SK-N-SH treated with all-trans-retinoic acid at 6 μM for 48 hours (cell line): ENCODE data around the gene SRPK2.
"Not testable (repeated sequence)": the region's sequence is repeated elsewhere in the genome, so short reads cannot be mapped to it uniquely, and the experiment has no call there.

Experiments used
- ATAC-seq: fragments of 200-7000 bp; cut with Tn5 transposase; 3 replicates; pipeline ENCODE4 v1.9.1; 2020; ENCODE audit warnings: mild to moderate bottlenecking, moderate library complexity
- ARNTL ChIP-seq: fragments of 450-650 bp; formaldehyde crosslinking; IDR thresholded peaks from 2 replicates; pipeline ENCODE4 v1.5.0; 2020; ENCODE audit warnings: low read depth, mild to moderate bottlenecking, moderate library complexity, borderline replicate concordance
- BACH2 ChIP-seq: fragments of 250-450 bp; sonication (Bioruptor Pico); IDR thresholded peaks from 2 replicates; pipeline ENCODE4 v1.9.0; 2021; ENCODE audit warnings: mild to moderate bottlenecking, borderline replicate concordance
- CREB5 ChIP-seq: fragments of 250-450 bp; sonication (Bioruptor Pico); IDR thresholded peaks from 2 replicates; pipeline ENCODE4 v1.5.1; 2020; ENCODE audit warnings: low read depth, mild to moderate bottlenecking, moderate library complexity
- CSDC2 ChIP-seq: fragments of 250-450 bp; sonication (Bioruptor Pico); IDR thresholded peaks from 2 replicates; pipeline ENCODE4 v1.5.0; 2020; ENCODE audit warnings: mild to moderate bottlenecking, moderate library complexity
- CSRNP3 ChIP-seq: fragments of 250-450 bp; sonication (Bioruptor Pico); IDR thresholded peaks from 2 replicates; pipeline ENCODE4 v1.5.1; 2021; ENCODE audit warnings: mild to moderate bottlenecking, moderate library complexity
- ESRRG ChIP-seq: fragments of 250-450 bp; sonication (Bioruptor Pico); IDR thresholded peaks from 2 replicates; pipeline ENCODE4 v1.6.1; 2021; ENCODE audit warnings: mild to moderate bottlenecking
- GLIS3 ChIP-seq: fragments of 250-450 bp; sonication (Bioruptor Pico); IDR thresholded peaks from 2 replicates; pipeline ENCODE4 v1.5.0; 2020; ENCODE audit warnings: mild to moderate bottlenecking, moderate library complexity
- ISL1 ChIP-seq: fragments of 250-450 bp; sonication (Bioruptor Pico); IDR thresholded peaks from 2 replicates; pipeline ENCODE4 v2.1.2; 2022; ENCODE audit warnings: mild to moderate bottlenecking, moderate library complexity
- OSR1 ChIP-seq: fragments of 250-450 bp; sonication (Bioruptor Pico); IDR thresholded peaks from 2 replicates; pipeline ENCODE4 v1.8.0; 2022; ENCODE audit warnings: moderate library complexity, mild to moderate bottlenecking, inconsistent platforms
- PATZ1 ChIP-seq: fragments of 250-450 bp; sonication (Bioruptor Pico); IDR thresholded peaks from 2 replicates; pipeline ENCODE4 v1.8.0; 2020; ENCODE audit warnings: mild to moderate bottlenecking, moderate library complexity, borderline replicate concordance
- POU6F1 ChIP-seq: fragments of 250-450 bp; sonication (Bioruptor Pico); IDR thresholded peaks from 2 replicates; pipeline ENCODE4 v1.8.0; 2021; ENCODE audit warnings: low read depth, mild to moderate bottlenecking, moderate library complexity, borderline replicate concordance
- PPARA ChIP-seq: fragments of 250-450 bp; sonication (Bioruptor Pico); IDR thresholded peaks from 2 replicates; pipeline ENCODE4 v1.5.0; 2020; ENCODE audit warnings: mild to moderate bottlenecking, borderline replicate concordance
- RARB ChIP-seq: fragments of 250-450 bp; sonication (Bioruptor Pico); IDR thresholded peaks from 2 replicates; pipeline ENCODE4 v1.8.0; 2021; ENCODE audit warnings: mild to moderate bottlenecking, moderate library complexity
- TCF4 ChIP-seq: fragments of 250-450 bp; sonication (Bioruptor Pico); IDR thresholded peaks from 2 replicates; pipeline ENCODE4 v1.8.0; 2021; ENCODE audit warnings: mild to moderate bottlenecking, moderate library complexity, borderline replicate concordance
- TSHZ2 ChIP-seq: fragments of 250-450 bp; sonication (Bioruptor Pico); IDR thresholded peaks from 2 replicates; pipeline ENCODE4 v1.5.0; 2020; ENCODE audit warnings: mild to moderate bottlenecking, moderate library complexity
- ZFP3 ChIP-seq: fragments of 250-450 bp; sonication (Bioruptor Pico); IDR thresholded peaks from 2 replicates; pipeline ENCODE4 v1.5.0; 2020; ENCODE audit warnings: mild to moderate bottlenecking, moderate library complexity
- ZFP30 ChIP-seq: fragments of 450-650 bp; formaldehyde crosslinking; IDR thresholded peaks from 2 replicates; pipeline ENCODE4 v1.5.0; 2022; ENCODE audit warnings: mild to moderate bottlenecking, moderate library complexity
- ZNF565 ChIP-seq: fragments of 450-650 bp; formaldehyde crosslinking; conservative IDR thresholded peaks from 2 replicates; pipeline ENCODE4 v1.5.0; 2020; ENCODE audit warnings: low read depth, mild to moderate bottlenecking, moderate library complexity
- ZNF70 ChIP-seq: fragments of 450-650 bp; formaldehyde crosslinking; IDR thresholded peaks from 2 replicates; pipeline ENCODE4 v1.5.0; 2020; ENCODE audit warnings: mild to moderate bottlenecking, moderate library complexity
- ZNF8 ChIP-seq: fragments of 450-650 bp; formaldehyde crosslinking; IDR thresholded peaks from 2 replicates; pipeline ENCODE4 v1.5.0; 2020; ENCODE audit warnings: mild to moderate bottlenecking, moderate library complexity

The SRPK2 gene

GRCh38 chr7:105388356-105389087 lies at the start of gene SRPK2:
SRPK2 (minus strand) TSS chr7:105388921.
- no peak for TF ChIP-seq PPARA (CRISPR knock-in tag)
- TF ChIP-seq ZNF70: no peak
- no peak for TF ChIP-seq ESRRG (CRISPR knock-in tag)
- no peak for TF ChIP-seq TCF4
- no peak for TF ChIP-seq ARNTL
- no peak for TF ChIP-seq ZNF565 (CRISPR knock-in tag)
- TF ChIP-seq PATZ1 (CRISPR knock-in tag): no peak
- no peak for TF ChIP-seq POU6F1 (CRISPR knock-in tag)
- TF ChIP-seq RARB (CRISPR knock-in tag): no peak
- TF ChIP-seq ZFP3 (CRISPR knock-in tag): no peak
- no peak for TF ChIP-seq OSR1
- no peak for TF ChIP-seq BACH2 (CRISPR knock-in tag)
- TF ChIP-seq ISL1 (CRISPR knock-in tag): no peak
- TF ChIP-seq CSRNP3 (CRISPR knock-in tag): no peak
- no peak for TF ChIP-seq GLIS3 (CRISPR knock-in tag)
- no peak for TF ChIP-seq ZFP30
- no peak for TF ChIP-seq TSHZ2 (CRISPR knock-in tag)
- no peak for TF ChIP-seq CSDC2 (CRISPR knock-in tag)
- TF ChIP-seq CREB5: no peak
- ATAC-seq: peak; percentile 80

GRCh38 chr7:105438254-105438653 lies 49.5 kb upstream of the SRPK2 start:
- TF ChIP-seq PATZ1 (CRISPR knock-in tag): no peak
- TF ChIP-seq ARNTL: no peak
- no peak for TF ChIP-seq RARB (CRISPR knock-in tag)
- TF ChIP-seq ZNF8: no peak
- no peak for TF ChIP-seq POU6F1 (CRISPR knock-in tag)

GRCh38 chr7:105437356-105437755 lies 48.6 kb upstream of the SRPK2 start:
- ATAC-seq: not testable (repeated sequence)

More at GRCh38 chr7:105438254-105438653, 49.5 kb upstream of the SRPK2 start:
- ATAC-seq: no peak
